Subcutaneous abdominal adipose tissue (tissue), 5 donors: ENCODE results near the gene ATP13A3.
"Not testable (repeated sequence)": the region's sequence is repeated elsewhere in the genome, so short reads cannot be mapped to it uniquely, and the experiment has no call there.

Experiments used
- H3K27ac ChIP-seq: one replicate; pipeline ENCODE4 v1.7.0; 2013; ENCODE audit warnings: low read depth, mild to moderate bottlenecking, inconsistent platforms, low read length, moderate library complexity
- H3K27me3 ChIP-seq, 5 donors: one replicate each; pipeline ENCODE4 v1.7.0; 2013; ENCODE audit warnings: low read length in 5 of 5, inconsistent platforms in 1 of 5; ENCODE audit not compliant: control insufficient read depth in 5 of 5, insufficient read depth in 4 of 5
- H3K36me3 ChIP-seq, 5 donors: one replicate each; pipeline ENCODE4 v1.7.0; 2013; ENCODE audit warnings: low read length in 5 of 5; ENCODE audit not compliant: control insufficient read depth in 5 of 5, insufficient read depth in 5 of 5
- H3K4me1 ChIP-seq, 5 donors: one replicate each; pipeline ENCODE4 v1.7.0; 2013; ENCODE audit warnings: low read length in 5 of 5, mild to moderate bottlenecking in 3 of 5, moderate library complexity in 1 of 5; ENCODE audit not compliant: control insufficient read depth in 5 of 5, insufficient read depth in 5 of 5
- H3K4me3 ChIP-seq, 5 donors: one replicate each; pipeline ENCODE4 v1.7.0; 2013; ENCODE audit warnings: low read length in 5 of 5, low read depth in 1 of 5
- H3K9ac ChIP-seq, 5 donors: one replicate each; pipeline ENCODE4 v1.7.0; 2013; ENCODE audit warnings: low read length in 5 of 5, mild to moderate bottlenecking in 4 of 5, moderate library complexity in 3 of 5
- H3K9me3 ChIP-seq, 5 donors: one replicate each; pipeline ENCODE4 v1.7.0; 2013; ENCODE audit warnings: low read length in 5 of 5; ENCODE audit not compliant: control insufficient read depth in 5 of 5
- donor health status: healthy.
- donor health status: healthy.
- donor health status: healthy.
- donor health status: healthy.
- donor health status: healthy.

ATP13A3 gene

GRCh38 chr3:194489736-194490612, 3.2 kb upstream of the ATP13A3 start:
- Histone ChIP-seq H3K9me3 (no peaks in the 10 kb centered on the region), H3K4me3 (no peak overlapping the region), H3K9ac (no peak overlapping the region), H3K36me3 (no peaks in the 10 kb centered on the region), H3K27me3 (no peaks in the 10 kb centered on the region), H3K27ac (peak overlapping the region; percentile 39), H3K4me1 (peaks cover 3 to 55% (median 38%) of the 10 kb centered on the region in 5 donors)

- no peaks in the 10 kb centered on the region for H3K9me3 ChIP-seq
- H3K4me1 ChIP-seq, result peaks cover 3 to 55% (median 36%) of the 10 kb centered on the region in 5 donors
- peak overlapping the region in 4 of 5 donors; percentile 69 to 92 (median 90) for H3K4me3 ChIP-seq
- H3K27me3 ChIP-seq, result no peaks in the 10 kb centered on the region
- peak overlapping the region; percentile 86 for H3K27ac ChIP-seq
- H3K9ac ChIP-seq, result peak overlapping the region in 2 of 5 donors; percentile 70 to 79
- H3K36me3 ChIP-seq, result peaks cover 0 to 7% (median 0%) of the 10 kb centered on the region in 5 donors
Measured at GRCh38 chr3:194488055-194488742, 1.4 kb upstream of the ATP13A3 start.

DNA sequence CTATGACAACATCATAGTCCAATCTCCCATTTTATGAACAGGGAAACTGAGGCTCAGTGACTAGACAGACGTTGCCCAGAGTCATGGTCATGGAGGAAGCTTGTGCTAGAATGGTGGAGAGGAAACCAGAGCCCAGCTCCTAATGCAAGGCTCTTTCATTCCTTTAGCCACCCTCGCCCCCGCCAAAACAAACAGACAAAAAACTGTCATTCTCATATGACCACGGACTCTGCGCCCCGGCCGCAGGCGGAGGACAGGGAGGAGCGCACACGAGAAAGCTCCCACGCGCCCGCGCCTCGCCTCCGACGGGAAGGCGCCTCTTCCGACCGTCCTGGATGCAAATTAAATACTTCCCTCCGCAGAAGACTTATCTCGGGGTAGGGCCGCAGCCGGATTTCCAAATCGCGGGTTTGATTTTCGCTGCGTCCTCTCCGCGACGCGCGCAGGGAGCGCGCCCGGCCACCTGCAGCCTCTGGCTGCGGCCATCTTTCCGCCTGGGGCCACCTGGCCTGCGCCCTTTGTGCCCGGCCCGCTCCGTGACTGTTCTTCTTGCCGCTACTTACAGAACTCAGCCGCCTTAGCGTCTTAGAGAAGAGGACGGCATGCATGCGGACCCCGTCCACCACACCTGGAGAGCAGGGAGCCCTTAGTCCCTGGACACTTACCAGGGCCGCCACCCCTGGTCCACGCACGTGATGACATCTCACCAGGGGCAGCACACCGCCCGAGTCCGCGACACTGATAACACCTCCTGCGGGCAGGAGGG, 670 bp upstream of the ATP13A3 start:
- Histone ChIP-seq H3K27me3 (no peaks in the 10 kb centered on the region), H3K4me3 (peak overlapping the region; percentile 69 to 92 (median 90)), H3K9ac (peak overlapping the region in 4 of 5 donors; percentile 21 to 79 (median 62)), H3K36me3 (peaks cover 0 to 7% (median 0%) of the 10 kb centered on the region in 5 donors), H3K4me1 (peaks cover 3 to 55% (median 36%) of the 10 kb centered on the region in 5 donors), H3K27ac (peak overlapping the region; percentile 86), H3K9me3 (no peaks in the 10 kb centered on the region)

DNA sequence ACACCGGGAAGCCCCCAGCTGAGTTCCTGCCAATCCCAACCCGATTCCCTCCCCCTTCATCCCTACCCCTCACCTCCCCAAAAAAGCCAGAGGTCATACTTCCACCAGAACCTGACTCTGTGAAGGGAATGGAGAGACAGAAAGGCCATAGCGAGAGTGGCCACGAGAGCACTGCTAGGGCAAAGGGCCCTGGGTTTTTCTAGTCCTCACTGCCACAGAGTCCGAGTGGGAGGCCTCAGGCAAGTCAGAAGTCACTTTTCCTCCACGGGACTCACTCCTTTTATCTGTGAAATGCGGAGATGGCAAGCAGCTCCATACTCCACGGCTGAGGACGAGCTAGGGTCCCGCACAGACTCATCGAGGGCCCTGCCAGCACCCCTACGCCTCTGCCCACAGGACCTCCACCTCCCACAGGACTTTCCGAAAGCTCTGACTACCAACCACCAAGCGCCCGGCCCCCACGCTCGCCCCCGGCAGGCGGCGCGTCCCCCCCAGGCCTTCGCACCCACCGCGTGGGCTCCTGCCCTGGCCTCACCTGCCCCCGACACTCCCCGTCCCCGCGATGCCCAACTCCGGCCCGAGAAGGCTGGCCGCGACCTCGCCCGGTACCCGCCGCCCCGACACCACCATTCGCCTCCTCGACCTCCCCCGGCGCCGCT, 792 bp downstream of the ATP13A3 start:
- Histone ChIP-seq H3K9me3 (no peaks in the 10 kb centered on the region), H3K9ac (peak overlapping the region; percentile 91 to 99 (median 96)), H3K27me3 (no peaks in the 10 kb centered on the region), H3K4me1 (peaks cover 0 to 58% (median 42%) of the 10 kb centered on the region in 5 donors), H3K4me3 (peak overlapping the region; percentile 72 to 92 (median 91)), H3K27ac (peak overlapping the region; percentile 97), H3K36me3 (peaks cover 0 to 7% (median 0%) of the 10 kb centered on the region in 5 donors)

DNA sequence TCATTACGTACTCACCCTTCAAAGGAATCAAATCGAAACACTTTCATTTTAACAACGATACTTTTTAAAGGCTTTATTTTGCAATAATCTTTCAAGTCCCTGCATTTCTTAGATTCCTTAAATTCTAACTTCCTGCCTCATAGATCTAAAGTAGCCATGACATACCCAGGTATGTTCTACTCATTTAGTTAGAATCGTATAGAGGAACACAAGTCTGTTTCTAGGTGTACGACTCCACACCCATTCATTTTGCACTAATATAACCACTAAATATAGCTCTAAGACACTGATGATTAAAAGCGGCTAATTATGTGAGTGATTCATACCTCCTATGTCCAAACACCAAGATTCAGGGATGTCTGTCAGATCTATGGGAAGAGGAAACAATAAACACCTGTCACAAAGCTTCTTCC, 1.3 kb downstream of the ATP13A3 start:
- Histone ChIP-seq H3K9me3 (no peaks in the 10 kb centered on the region), H3K4me3 (peak overlapping the region; percentile 72 to 92 (median 91)), H3K27ac (peak overlapping the region; percentile 97), H3K36me3 (peaks cover 0 to 7% (median 0%) of the 10 kb centered on the region in 5 donors), H3K9ac (peak overlapping the region; percentile 91 to 99 (median 96)), H3K4me1 (peaks cover 0 to 56% (median 48%) of the 10 kb centered on the region in 5 donors), H3K27me3 (no peaks in the 10 kb centered on the region)

DNA sequence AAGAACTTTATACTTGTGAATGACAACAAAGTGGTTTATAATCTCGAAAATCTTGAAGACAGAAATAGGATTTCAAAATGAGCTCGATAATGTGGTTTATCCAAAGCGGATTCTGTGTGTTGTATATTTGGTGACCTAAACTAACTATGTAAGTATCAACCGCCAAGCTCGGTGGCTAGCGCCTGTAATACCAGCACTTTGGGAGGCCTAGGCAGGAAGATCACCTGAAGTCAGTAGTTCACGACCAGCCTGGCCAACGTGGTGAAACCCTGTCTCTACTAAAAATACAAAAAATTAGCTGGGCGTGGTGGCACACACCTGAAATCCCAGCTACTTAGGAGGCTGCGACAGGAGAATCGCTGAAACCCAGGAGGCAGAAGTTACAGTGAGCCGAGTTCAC, 2.2 kb downstream of the ATP13A3 start:
- Histone ChIP-seq H3K36me3 (peaks cover 0 to 9% (median 0%) of the 10 kb centered on the region in 5 donors), H3K27me3 (no peaks in the 10 kb centered on the region), H3K27ac (peak overlapping the region; percentile 97), H3K9me3 (no peaks in the 10 kb centered on the region), H3K9ac (peak overlapping the region in 3 of 5 donors; percentile 48 to 95 (median 58)), H3K4me3 (peak overlapping the region in 3 of 5 donors; percentile 91 to 92 (median 92)), H3K4me1 (peaks cover 0 to 55% (median 48%) of the 10 kb centered on the region in 5 donors)

GRCh38 chr3:194483850-194484249, 3.0 kb downstream of the ATP13A3 start:
- H3K27ac ChIP-seq, result peak overlapping the region; percentile 97

GRCh38 chr3:194482830-194483229, 4.0 kb downstream of the ATP13A3 start:
- peak overlapping the region; percentile 64 for H3K27ac ChIP-seq
- not testable (repeated sequence) for H3K4me3 ChIP-seq, H3K9me3 ChIP-seq, H3K27me3 ChIP-seq, H3K9ac ChIP-seq
- H3K4me1 ChIP-seq, result peaks cover 0 to 45% (median 33%) of the 10 kb centered on the region in 5 donors
- peaks cover 3 to 18% (median 4%) of the 10 kb centered on the region in 5 donors for H3K36me3 ChIP-seq

More at GRCh38 chr3:194483850-194484249, 3.0 kb downstream of the ATP13A3 start:
- Histone ChIP-seq H3K9me3 (no peaks in the 10 kb centered on the region), H3K27me3 (no peaks in the 10 kb centered on the region), H3K4me1 (peaks cover 0 to 53% (median 43%) of the 10 kb centered on the region in 5 donors), H3K36me3 (peaks cover 0 to 9% (median 0%) of the 10 kb centered on the region in 5 donors), H3K4me3 (peak overlapping the region in 1 of 5 donors; percentile 12), H3K9ac (peak overlapping the region in 1 of 5 donors; percentile 45)

DNA sequence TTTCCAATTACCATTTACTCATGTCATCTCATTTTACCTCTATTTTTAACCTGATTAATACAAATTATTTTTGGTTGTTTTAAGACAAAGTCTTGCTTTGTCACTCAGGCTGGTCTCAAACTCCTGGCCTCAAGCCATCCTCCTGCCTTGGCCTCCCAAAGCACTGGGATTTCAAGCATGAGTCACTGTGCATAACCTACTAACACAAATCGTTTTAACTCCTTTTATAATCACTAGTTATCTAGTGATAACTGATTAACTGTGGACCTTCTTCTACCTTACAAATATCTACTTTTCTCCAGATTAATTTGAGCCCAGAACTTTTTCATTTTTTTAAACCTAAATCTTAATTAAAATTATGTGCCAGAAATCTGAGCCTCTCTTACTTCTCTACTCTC, 4.6 kb downstream of the ATP13A3 start:
- Histone ChIP-seq H3K4me1 (peaks cover 2 to 39% (median 27%) of the 10 kb centered on the region in 5 donors), H3K9ac (no peak overlapping the region), H3K4me3 (no peak overlapping the region), H3K36me3 (peaks cover 3 to 18% (median 4%) of the 10 kb centered on the region in 5 donors), H3K27me3 (no peaks in the 10 kb centered on the region), H3K27ac (peak overlapping the region; percentile 64), H3K9me3 (no peaks in the 10 kb centered on the region)
